Esophagus muscularis mucosa (tissue), 4 donors: ENCODE results near the gene TRIM2. TPM values are rescaled to one million over a fixed set of nuclear protein-coding genes. Genes with fewer than 3 reads are reported as not detected.

ENCODE experiments used
- DNase-seq: peaks from one replicate; pipeline ENCODE4 v3.0.0-alpha.2; 2017; ENCODE audit errors: extremely low spot score
- H3K27ac ChIP-seq, 4 donors: fragments of 200-600 bp; sonication (generic); replicated peaks in 1 of 4; 1 replicate in 3 of 4; 2 replicates in 1 of 4; pipeline ENCODE4 v1.5.1; 2016 to 2019; ENCODE audit warnings: mild to moderate bottlenecking in 1 of 4
- H3K27me3 ChIP-seq, 4 donors: fragments of 200-600 bp; sonication (generic); one replicate each; pipeline versions ENCODE4 v1.5.1 to v1.6.0; 2016 to 2019
- H3K36me3 ChIP-seq, 4 donors: fragments of 200-600 bp; sonication (generic); one replicate each; pipeline ENCODE4 v1.5.1; 2016 to 2019
- H3K4me1 ChIP-seq, 4 donors: fragments of 200-600 bp; sonication (generic); one replicate each; pipeline ENCODE4 v1.5.1; 2016 to 2019
- H3K4me3 ChIP-seq, 4 donors: fragments of 200-600 bp; sonication (generic); 1 replicate in 2 of 4; 2 replicates in 2 of 4; pipeline ENCODE4 v1.5.1; 2016 to 2019; ENCODE audit warnings: mild to moderate bottlenecking in 4 of 4, moderate library complexity in 1 of 4
- H3K9me3 ChIP-seq, 4 donors: fragments of 200-600 bp; sonication (generic); 1 replicate in 3 of 4; 2 replicates in 1 of 4; pipeline ENCODE4 v1.5.1; 2016 to 2019
- EP300 ChIP-seq: sonication (generic); formaldehyde crosslinking; IDR thresholded peaks from one replicate; pipeline ENCODE4 v1.6.1; 2017; ENCODE audit warnings: antibody characterized with exemption
- POLR2A ChIP-seq: fragments of 450-650 bp; IDR thresholded peaks from one replicate; pipeline ENCODE4 v1.6.1; 2017; ENCODE audit warnings: antibody characterized with exemption, moderate library complexity, mild to moderate bottlenecking, low read depth
- POLR2AphosphoS5 ChIP-seq, 2 donors: sonication (generic); formaldehyde crosslinking; IDR thresholded peaks; one replicate each; pipeline ENCODE4 v1.6.1; 2017; ENCODE audit warnings: antibody characterized with exemption in 2 of 2
- WGBS: methylation state at CpG from one replicate; pipeline ENCODE4 v1.1.5; 2018; 5-methylcytosine and 5-hydroxymethylcytosine counted together
- intact Hi-C: fragments of 100-400 bp; cut with DNase I; formaldehyde crosslinking; loops from one replicate; pipeline ENCODE4 v1.15.1; 2023
- total RNA-seq, 4 donors: library from RNA; depleted of rRNA; stranded (reverse); fragments of >200 nt; gene quantifications; one replicate each; pipeline versions ENCODE4 v1.1.0 to v1.2.1, GENCODE V29; 2016
- TF ChIP-seq, protein P1 (sequence below), 3 experiments: fragments of 200-600 bp in 2 of 3; fragments of 450-650 bp in 1 of 3; sonication (generic) in 2 of 3; IDR thresholded peaks; one replicate each; pipeline ENCODE4 v1.5.1; 2017 to 2019; ENCODE audit warnings: antibody characterized with exemption in 3 of 3, mild to moderate bottlenecking in 2 of 3, moderate library complexity in 1 of 3

The TRIM2 gene
- total RNA-seq, 4 donors from 2014 or later: 28.3 to 36.9 (median 30.4) TPM

DNA sequence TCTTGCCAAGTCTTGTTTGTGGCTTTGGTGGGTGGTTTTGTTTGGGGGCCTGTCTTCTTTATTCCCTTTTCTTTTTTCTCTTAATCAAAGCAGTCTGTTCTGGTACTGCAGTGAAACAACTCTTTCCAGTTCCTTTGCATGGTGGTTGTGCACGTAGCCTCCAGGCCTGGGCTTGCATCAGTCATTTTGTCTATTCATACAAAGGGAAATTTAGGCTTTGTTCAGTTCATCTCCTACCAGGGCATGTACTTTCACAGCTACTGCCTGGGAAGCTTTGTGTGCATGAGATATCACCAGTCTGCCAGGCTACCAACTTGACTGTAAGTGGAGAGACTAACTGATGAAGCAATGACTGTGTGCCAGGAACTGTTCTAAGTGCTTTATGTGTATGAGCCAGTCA, 8.5 kb downstream of the TRIM2 start:
- Histone ChIP-seq H3K27ac (no peak overlapping the region), H3K4me3 (no peak overlapping the region), H3K36me3 (no peaks in the 10 kb centered on the region), H3K9me3 (no peaks in the 10 kb centered on the region), H3K27me3 (no peaks in the 10 kb centered on the region), H3K4me1 (peaks cover 0 to 9% (median under 1%) of the 10 kb centered on the region in 4 donors)
- 81% methylated on average over 1 of the region's 1 CpG for WGBS
- no peak for DNase-seq
- intact Hi-C loops: no loop called here
- TF ChIP-seq POLR2A (no peak), POLR2AphosphoS5 (IDR thresholded peaks at IDR 0.05) (no peak), EP300 (no peak)
- TF ChIP-seq, protein P1, sequence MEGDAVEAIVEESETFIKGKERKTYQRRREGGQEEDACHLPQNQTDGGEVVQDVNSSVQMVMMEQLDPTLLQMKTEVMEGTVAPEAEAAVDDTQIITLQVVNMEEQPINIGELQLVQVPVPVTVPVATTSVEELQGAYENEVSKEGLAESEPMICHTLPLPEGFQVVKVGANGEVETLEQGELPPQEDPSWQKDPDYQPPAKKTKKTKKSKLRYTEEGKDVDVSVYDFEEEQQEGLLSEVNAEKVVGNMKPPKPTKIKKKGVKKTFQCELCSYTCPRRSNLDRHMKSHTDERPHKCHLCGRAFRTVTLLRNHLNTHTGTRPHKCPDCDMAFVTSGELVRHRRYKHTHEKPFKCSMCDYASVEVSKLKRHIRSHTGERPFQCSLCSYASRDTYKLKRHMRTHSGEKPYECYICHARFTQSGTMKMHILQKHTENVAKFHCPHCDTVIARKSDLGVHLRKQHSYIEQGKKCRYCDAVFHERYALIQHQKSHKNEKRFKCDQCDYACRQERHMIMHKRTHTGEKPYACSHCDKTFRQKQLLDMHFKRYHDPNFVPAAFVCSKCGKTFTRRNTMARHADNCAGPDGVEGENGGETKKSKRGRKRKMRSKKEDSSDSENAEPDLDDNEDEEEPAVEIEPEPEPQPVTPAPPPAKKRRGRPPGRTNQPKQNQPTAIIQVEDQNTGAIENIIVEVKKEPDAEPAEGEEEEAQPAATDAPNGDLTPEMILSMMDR (IDR thresholded peaks at IDR 0.05): no peak

DNA sequence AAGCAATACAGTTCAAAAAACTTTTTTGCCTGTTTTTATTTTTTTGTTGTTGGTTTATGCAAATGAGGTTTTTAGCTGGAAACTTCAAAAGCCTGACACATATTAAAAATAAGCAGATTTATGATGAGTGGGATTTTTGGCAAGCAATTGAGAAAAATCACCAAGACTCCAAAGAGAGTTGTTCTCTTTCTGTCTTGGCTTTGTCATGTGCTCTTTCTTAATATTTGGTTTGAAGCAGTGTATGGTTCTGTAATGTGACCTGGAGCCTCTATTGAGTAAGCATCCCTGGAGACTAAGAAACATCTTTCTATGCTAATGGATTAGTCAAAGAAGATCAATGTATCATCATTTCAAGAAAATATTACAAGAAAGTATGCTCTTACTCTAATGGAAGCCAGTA, 11.7 kb downstream of the TRIM2 start:
- intact Hi-C loops: no loop called here
- no peaks in the 10 kb centered on the region for H3K36me3 ChIP-seq
- H3K9me3 ChIP-seq: no peaks in the 10 kb centered on the region
- no peak for DNase-seq
- TF ChIP-seq EP300 (no peak), POLR2AphosphoS5 (IDR thresholded peaks at IDR 0.05) (no peak), POLR2A (no peak)
- TF ChIP-seq, protein P1 (IDR thresholded peaks at IDR 0.05): no peak
- no peak overlapping the region for H3K4me3 ChIP-seq
- no peak overlapping the region for H3K27ac ChIP-seq
- H3K4me1 ChIP-seq: peaks cover 0 to under 1% (median 0%) of the 10 kb centered on the region in 4 donors
- H3K27me3 ChIP-seq: no peaks in the 10 kb centered on the region

DNA sequence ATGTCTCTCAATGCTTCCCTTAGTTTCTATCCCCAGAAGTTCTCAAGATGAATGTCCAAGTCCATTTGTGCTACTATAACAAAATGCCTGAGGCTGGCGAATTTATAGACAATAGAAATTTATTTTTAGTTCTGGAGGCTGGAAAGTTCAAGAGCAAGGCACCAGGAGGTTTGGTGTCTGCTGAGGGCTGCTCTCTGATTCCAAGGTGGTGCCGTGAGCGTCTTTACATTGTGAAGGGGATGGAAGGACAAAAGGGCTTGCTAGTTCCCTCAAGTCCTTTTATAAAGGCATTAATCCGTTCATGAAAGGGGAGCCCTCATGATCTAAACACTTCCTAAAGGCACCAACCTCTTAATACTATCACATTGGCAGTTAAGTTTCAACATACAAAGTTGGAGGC, 12.3 kb downstream of the TRIM2 start:
- Histone ChIP-seq H3K27me3 (no peaks in the 10 kb centered on the region), H3K4me1 (no peaks in the 10 kb centered on the region), H3K9me3 (no peaks in the 10 kb centered on the region), H3K27ac (no peak overlapping the region), H3K4me3 (no peak overlapping the region), H3K36me3 (no peaks in the 10 kb centered on the region)
- DNase-seq: no peak
- intact Hi-C loops: no loop called here
- WGBS: 70% methylated on average over 4 of the region's 4 CpGs
- TF ChIP-seq EP300 (no peak), POLR2AphosphoS5 (IDR thresholded peaks at IDR 0.05) (no peak), POLR2A (no peak)
- TF ChIP-seq, protein P1 (IDR thresholded peaks at IDR 0.05): no peak

DNA sequence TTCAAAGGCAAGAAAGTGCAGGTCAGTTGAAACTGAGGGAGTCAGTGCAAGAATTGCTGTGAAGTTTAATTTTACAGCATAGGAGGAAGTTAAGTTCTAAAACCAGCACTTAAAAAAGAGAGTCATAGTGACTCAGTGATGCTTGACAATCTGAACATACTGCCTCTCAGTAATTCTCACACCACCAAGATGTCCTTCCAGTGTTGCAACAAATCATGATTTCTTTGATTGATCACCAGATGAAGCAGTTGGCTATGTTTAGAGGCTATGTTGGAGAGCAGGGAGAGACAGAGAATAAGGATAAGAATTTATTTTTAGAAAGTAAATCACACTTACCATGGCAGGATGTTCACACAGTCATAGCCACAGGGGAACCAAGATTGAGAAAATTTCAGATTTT, 13.2 kb downstream of the TRIM2 start:
- Histone ChIP-seq H3K4me1 (peaks cover 0 to 6% (median 2%) of the 10 kb centered on the region in 4 donors), H3K4me3 (no peak overlapping the region), H3K36me3 (no peaks in the 10 kb centered on the region), H3K27me3 (no peaks in the 10 kb centered on the region), H3K27ac (no peak overlapping the region), H3K9me3 (no peaks in the 10 kb centered on the region)
- no peak for TF ChIP-seq POLR2AphosphoS5 (IDR thresholded peaks at IDR 0.05)
- TF ChIP-seq POLR2A: no peak
- TF ChIP-seq, protein P1 (IDR thresholded peaks at IDR 0.05): no peak
- TF ChIP-seq EP300: no peak
- intact Hi-C loops: no loop called here
- DNase-seq: no peak

DNA sequence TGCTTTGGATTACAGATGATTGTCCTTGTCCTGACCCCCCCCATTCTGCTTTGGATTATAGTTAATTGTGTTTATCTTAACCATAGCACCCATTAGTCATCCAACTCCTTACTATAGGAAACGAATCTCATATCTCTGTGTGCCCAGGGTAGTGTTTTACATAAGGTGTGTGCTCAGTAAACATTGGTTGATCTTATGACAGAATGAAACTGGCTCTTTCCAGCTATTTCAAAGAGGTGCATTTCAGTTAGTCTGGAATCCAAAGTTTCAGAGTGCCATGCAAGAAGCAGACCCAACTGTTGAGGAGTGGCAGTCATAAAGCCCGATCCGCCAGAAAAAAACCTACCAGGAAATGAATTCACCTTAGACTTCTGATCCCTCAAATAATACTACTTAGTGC, 14.7 kb downstream of the TRIM2 start:
- WGBS: 98% methylated on average over 3 of the region's 3 CpGs
- H3K27ac ChIP-seq: no peak overlapping the region
- no peak overlapping the region for H3K4me3 ChIP-seq
- H3K36me3 ChIP-seq: no peaks in the 10 kb centered on the region
- H3K9me3 ChIP-seq: no peaks in the 10 kb centered on the region
- no peaks in the 10 kb centered on the region for H3K27me3 ChIP-seq
- peaks cover 3 to 12% (median 8%) of the 10 kb centered on the region in 4 donors for H3K4me1 ChIP-seq
- TF ChIP-seq POLR2AphosphoS5 (IDR thresholded peaks at IDR 0.05) (no peak), EP300 (no peak), POLR2A (no peak)
- TF ChIP-seq, protein P1 (IDR thresholded peaks at IDR 0.05): no peak
- DNase-seq: no peak
- intact Hi-C loops: no loop called here
